ENCODE results near the gene HCFC2.
"Not testable (repeated sequence)": the region's sequence is repeated elsewhere in the genome, so short reads cannot be mapped to it uniquely, and the experiment has no call there.

Gene HCFC2

GRCh38 chr12:104105461-104105860 lies 41.1 kb downstream of the HCFC2 start:
- H3K4me3 ChIP-seq (ENCODE audit: low read depth, low read length): no peak overlapping the region
- POLR2A ChIA-PET: no interaction called here
- no peak for DNase-seq (ENCODE audit: low read depth, low spot score)
- CTCF ChIA-PET: interaction anchor here (0.7 to 1.3 kb wide), 3 partner anchors 8 to 221 kb away, joined by 3 to 5 read pairs (median 5); no protein-coding TSS in a partner anchor
- TF ChIP-seq CTCF (IDR thresholded peaks at IDR 0.05; ENCODE audit: insufficient read depth, low read length, missing control alignments): no peak

DNA sequence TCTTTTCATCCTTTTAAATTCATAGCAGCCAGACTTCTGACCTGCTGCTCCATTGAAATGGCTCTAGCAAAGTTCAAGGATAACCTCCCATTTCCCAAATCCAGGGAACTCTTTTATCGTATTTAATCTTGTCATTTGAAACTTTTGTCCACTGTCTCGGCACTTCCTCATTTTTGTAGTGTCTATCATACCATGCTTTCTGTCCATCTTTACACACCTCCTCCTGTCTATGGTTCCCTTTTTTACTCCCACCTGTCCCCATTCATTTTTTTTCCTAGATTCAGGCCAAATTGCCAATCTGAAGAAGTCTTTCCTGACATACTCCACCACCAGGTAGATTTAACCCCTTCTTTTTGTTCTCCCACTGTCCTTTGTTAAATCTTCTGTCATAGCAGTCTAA lies 42.6 kb downstream of the HCFC2 start:
- no peak overlapping the region for H3K4me3 ChIP-seq (ENCODE audit: low read depth, low read length)
- no peak for DNase-seq (ENCODE audit: low read depth, low spot score)
- TF ChIP-seq CTCF (IDR thresholded peaks at IDR 0.05; ENCODE audit: insufficient read depth, low read length, missing control alignments): no peak
- CTCF ChIA-PET: interaction anchor here (0.7 to 6.5 kb wide), 7 partner anchors 8 to 229 kb away, joined by 3 to 93 read pairs (median 31); no protein-coding TSS in a partner anchor
- POLR2A ChIA-PET: no interaction called here

DNA sequence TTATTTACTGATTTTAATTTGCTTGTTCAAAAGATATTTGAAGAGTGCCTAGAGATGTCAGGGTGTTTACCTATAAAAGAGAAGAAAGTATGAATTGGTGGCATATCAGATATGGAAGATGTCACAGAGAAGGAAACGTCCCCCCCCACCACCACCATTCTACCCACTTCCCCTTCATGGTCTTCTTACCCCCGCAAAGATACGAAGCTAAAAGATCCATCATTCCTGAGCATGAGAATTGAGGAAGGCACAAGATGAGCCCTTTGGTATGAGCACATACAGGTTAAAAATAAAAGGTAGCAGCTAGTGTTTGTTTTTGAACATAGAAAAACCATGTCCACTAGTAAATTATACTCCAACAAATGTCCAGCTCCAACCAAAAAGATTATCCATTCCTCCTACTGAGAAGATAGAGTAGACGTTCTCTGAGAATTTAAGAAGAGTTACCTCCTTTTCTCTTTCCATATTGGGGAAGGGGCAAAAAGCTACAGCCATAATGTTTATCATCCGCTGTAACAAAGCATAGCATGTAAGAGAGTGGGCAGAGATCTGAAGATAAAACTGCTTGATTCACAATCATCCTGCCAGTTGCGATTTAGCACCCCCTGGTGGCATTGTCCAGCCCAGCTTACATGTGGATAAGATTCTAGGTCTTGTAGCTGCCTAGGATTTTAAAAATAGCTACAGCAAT lies 44.6 kb downstream of the HCFC2 start:
- POLR2A ChIA-PET: interaction anchor here (0.5 to 1.2 kb wide), 3 partner anchors 11 to 171 kb away, joined by 3 to 5 read pairs (median 3); partner anchors contain the start of gene NFYB
- CTCF ChIA-PET: interaction anchor here (0.8 to 6.5 kb wide), 41 partner anchors 10 to 231 kb away, joined by 3 to 93 read pairs (median 6); partner anchors contain the start of genes HCFC2, NFYB and TDG
- H3K4me3 ChIP-seq (ENCODE audit: low read depth, low read length): no peak overlapping the region
- peak; percentile 90 for TF ChIP-seq CTCF (IDR thresholded peaks at IDR 0.05; ENCODE audit: insufficient read depth, low read length, missing control alignments)
- peak; percentile 55 for DNase-seq (ENCODE audit: low read depth, low spot score)

- ChIA-PET POLR2A (interaction anchor here (0.5 to 1.2 kb wide), 3 partner anchors 12 to 171 kb away, joined by 3 to 5 read pairs (median 3); partner anchors contain the start of gene NFYB), CTCF (interaction anchor here (0.7 to 6.5 kb wide), 43 partner anchors 11 to 232 kb away, joined by 3 to 93 read pairs (median 5); partner anchors contain the start of genes HCFC2, NFYB and TDG)
- no peak for TF ChIP-seq CTCF (IDR thresholded peaks at IDR 0.05; ENCODE audit: insufficient read depth, low read length, missing control alignments)
- DNase-seq (ENCODE audit: low read depth, low spot score): no peak
- no peak overlapping the region for H3K4me3 ChIP-seq (ENCODE audit: low read depth, low read length)
These were observed 45.3 kb downstream of the HCFC2 start for GRCh38 chr12:104109446-104110271.

DNA sequence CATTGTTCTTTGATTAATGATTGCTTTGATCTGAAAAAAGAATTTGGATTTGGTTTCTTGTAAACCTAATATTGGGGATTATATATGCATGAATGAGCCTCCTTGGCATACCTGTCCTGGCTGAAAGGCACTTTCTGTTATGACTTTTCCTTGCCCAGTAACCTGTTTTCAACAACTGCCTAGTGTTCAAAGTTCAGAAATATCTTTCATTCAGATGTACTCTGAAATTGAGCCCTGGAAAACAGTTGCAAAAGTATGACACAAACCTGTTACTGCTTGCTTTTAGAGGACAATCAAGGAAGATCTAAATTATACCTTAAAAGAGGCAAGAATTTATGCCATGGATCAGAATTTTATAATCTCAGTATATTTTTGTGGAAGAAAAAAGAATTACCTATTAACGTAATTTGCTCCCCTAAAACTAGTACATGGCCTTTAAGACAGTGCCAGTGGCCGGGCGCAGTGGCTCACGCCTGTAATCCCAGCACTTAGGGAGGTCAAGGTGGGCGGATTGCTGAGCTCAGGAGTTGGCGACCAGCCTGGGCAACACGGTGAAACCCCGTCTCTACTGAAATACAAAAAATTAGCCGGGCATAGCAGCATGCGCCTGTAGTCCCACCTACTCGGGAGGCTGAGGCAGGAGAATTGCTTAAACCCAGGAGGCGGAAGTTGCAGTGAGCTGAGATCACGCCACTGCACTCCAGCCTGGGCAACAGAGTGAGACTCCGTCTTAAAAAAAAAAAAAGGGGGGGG lies 50.7 kb downstream of the HCFC2 start:
- H3K4me3 ChIP-seq (ENCODE audit: low read depth, low read length); DNase-seq (ENCODE audit: low read depth, low spot score); POLR2A ChIA-PET; CTCF ChIA-PET: not testable (repeated sequence)

- no peak overlapping the region for H3K4me3 ChIP-seq (ENCODE audit: low read depth, low read length)
- CTCF ChIA-PET: interaction anchor here (0.8 kb wide), 1 partner anchor 8 kb away, joined by 3 read pairs; no protein-coding TSS in a partner anchor
- POLR2A ChIA-PET: no interaction called here
- TF ChIP-seq CTCF (IDR thresholded peaks at IDR 0.05; ENCODE audit: insufficient read depth, low read length, missing control alignments): no peak
- no peak for DNase-seq (ENCODE audit: low read depth, low spot score)
These were observed 51.2 kb downstream of the HCFC2 start for GRCh38 chr12:104115587-104115975.

Measured in AG04449 (cell line).